Stomach (tissue), 4 donors: Measurements from ENCODE around the gene ANKRD36B.
"Not testable (repeated sequence)": the region's sequence is repeated elsewhere in the genome, so short reads cannot be mapped to it uniquely, and the experiment has no call there.

ENCODE experiments used
- EP300 ChIP-seq: sonication (generic); formaldehyde crosslinking; IDR thresholded peaks from one replicate; pipeline ENCODE4 v1.6.1; 2017; ENCODE audit warnings: antibody characterized with exemption
- POLR2A ChIP-seq, 4 donors: fragments of 450-650 bp; IDR thresholded peaks; one replicate each; pipeline ENCODE4 v1.6.1; 2016; ENCODE audit warnings: antibody characterized with exemption in 4 of 4, control low read depth in 2 of 4, mild to moderate bottlenecking in 1 of 4, moderate library complexity in 1 of 4
- POLR2AphosphoS5 ChIP-seq, 3 donors: sonication (generic); formaldehyde crosslinking; IDR thresholded peaks; one replicate each; pipeline ENCODE4 v1.6.1; 2016; ENCODE audit warnings: antibody characterized with exemption in 3 of 3
- TF ChIP-seq, protein P1 (sequence below), 7 experiments: fragments of 450-650 bp in 4 of 7; fragments of 200-600 bp in 3 of 7; sonication (generic) in 3 of 7; IDR thresholded peaks; one replicate each; pipeline ENCODE4 v1.5.1; 2016 to 2019; ENCODE audit warnings: antibody characterized with exemption in 7 of 7, control low read depth in 2 of 7, mild to moderate bottlenecking in 1 of 7

GRCh38 chr2:97525904-97526303, 63.8 kb downstream of the ANKRD36B start:
- not testable (repeated sequence) for TF ChIP-seq POLR2AphosphoS5 (IDR thresholded peaks at IDR 0.05); POLR2A (IDR thresholded peaks at IDR 0.05); EP300
- TF ChIP-seq, protein P1, sequence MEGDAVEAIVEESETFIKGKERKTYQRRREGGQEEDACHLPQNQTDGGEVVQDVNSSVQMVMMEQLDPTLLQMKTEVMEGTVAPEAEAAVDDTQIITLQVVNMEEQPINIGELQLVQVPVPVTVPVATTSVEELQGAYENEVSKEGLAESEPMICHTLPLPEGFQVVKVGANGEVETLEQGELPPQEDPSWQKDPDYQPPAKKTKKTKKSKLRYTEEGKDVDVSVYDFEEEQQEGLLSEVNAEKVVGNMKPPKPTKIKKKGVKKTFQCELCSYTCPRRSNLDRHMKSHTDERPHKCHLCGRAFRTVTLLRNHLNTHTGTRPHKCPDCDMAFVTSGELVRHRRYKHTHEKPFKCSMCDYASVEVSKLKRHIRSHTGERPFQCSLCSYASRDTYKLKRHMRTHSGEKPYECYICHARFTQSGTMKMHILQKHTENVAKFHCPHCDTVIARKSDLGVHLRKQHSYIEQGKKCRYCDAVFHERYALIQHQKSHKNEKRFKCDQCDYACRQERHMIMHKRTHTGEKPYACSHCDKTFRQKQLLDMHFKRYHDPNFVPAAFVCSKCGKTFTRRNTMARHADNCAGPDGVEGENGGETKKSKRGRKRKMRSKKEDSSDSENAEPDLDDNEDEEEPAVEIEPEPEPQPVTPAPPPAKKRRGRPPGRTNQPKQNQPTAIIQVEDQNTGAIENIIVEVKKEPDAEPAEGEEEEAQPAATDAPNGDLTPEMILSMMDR (IDR thresholded peaks at IDR 0.05): not testable (repeated sequence)
